Nephron (organoid): ENCODE measurements around the gene HSPA2.
"Not testable (repeated sequence)": the region's sequence is repeated elsewhere in the genome, so short reads cannot be mapped to it uniquely, and the experiment has no call there.

Experiments used
- H3K27ac Mint-ChIP-seq, 3 experiments: 2 replicates each; pipeline ENCODE4 v1.8.0; 2020; ENCODE audit warnings: mixed read lengths in 3 of 3, mild to moderate bottlenecking in 2 of 3, moderate library complexity in 1 of 3
- H3K27me3 Mint-ChIP-seq: 2 replicates; pipeline ENCODE4 v1.8.0; 2021; ENCODE audit warnings: low read depth, mild to moderate bottlenecking, moderate library complexity, mixed read lengths
- H3K36me3 Mint-ChIP-seq: 2 replicates; pipeline ENCODE4 v1.8.0; 2020; ENCODE audit warnings: low read depth, mixed read lengths
- H3K4me1 Mint-ChIP-seq: 2 replicates; pipeline ENCODE4 v1.8.0; 2020; ENCODE audit warnings: mixed read lengths
- H3K4me3 Mint-ChIP-seq, 3 experiments: 2 replicates each; pipeline ENCODE4 v1.8.0; 2020; ENCODE audit warnings: mild to moderate bottlenecking in 3 of 3, mixed read lengths in 3 of 3, moderate library complexity in 2 of 3
- H3K9me3 Mint-ChIP-seq: 2 replicates; pipeline ENCODE4 v1.8.0; 2020; ENCODE audit warnings: mixed read lengths
- TF ChIP-seq, protein P1 (sequence below), 3 experiments: fragments of 200-600 bp; sonication (generic); IDR thresholded peaks; one replicate each; pipeline ENCODE4 v1.5.0; 2021; ENCODE audit warnings: antibody characterized with exemption in 3 of 3; ENCODE audit not compliant: unreplicated experiment in 3 of 3

HSPA2 gene

DNA sequence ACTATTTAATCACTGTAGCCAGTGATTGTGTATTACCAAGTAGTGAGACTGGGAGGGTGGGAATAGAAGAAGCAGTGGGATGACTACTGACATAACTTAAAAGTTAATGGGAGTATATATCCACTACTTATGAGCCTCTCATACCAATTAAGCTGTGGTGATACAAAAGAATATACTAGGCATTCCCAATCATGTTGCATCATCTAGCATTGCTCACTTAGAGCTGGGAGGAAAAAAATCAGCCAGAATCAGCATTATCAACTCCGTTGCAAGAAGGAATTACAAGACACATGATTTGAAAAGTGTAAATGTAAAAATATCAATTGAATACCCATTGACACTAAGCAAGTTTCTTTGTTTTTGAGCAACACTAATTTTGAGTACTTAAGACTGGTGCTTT, 8.5 kb downstream of the HSPA2 start:
- no peaks in the 10 kb centered on the region for H3K4me1 Mint-ChIP-seq
- TF ChIP-seq, protein P1, sequence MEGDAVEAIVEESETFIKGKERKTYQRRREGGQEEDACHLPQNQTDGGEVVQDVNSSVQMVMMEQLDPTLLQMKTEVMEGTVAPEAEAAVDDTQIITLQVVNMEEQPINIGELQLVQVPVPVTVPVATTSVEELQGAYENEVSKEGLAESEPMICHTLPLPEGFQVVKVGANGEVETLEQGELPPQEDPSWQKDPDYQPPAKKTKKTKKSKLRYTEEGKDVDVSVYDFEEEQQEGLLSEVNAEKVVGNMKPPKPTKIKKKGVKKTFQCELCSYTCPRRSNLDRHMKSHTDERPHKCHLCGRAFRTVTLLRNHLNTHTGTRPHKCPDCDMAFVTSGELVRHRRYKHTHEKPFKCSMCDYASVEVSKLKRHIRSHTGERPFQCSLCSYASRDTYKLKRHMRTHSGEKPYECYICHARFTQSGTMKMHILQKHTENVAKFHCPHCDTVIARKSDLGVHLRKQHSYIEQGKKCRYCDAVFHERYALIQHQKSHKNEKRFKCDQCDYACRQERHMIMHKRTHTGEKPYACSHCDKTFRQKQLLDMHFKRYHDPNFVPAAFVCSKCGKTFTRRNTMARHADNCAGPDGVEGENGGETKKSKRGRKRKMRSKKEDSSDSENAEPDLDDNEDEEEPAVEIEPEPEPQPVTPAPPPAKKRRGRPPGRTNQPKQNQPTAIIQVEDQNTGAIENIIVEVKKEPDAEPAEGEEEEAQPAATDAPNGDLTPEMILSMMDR (IDR thresholded peaks at IDR 0.05; ENCODE audit: unreplicated experiment in 3 of 3) = no peak
- H3K27ac Mint-ChIP-seq = no peak overlapping the region
- no peaks in the 10 kb centered on the region for H3K9me3 Mint-ChIP-seq
- H3K36me3 Mint-ChIP-seq = no peaks in the 10 kb centered on the region
- peaks cover 32% of the 10 kb centered on the region for H3K27me3 Mint-ChIP-seq
- peak overlapping the region in 2 of 3 experiments; percentile 41 to 60 for H3K4me3 Mint-ChIP-seq

DNA sequence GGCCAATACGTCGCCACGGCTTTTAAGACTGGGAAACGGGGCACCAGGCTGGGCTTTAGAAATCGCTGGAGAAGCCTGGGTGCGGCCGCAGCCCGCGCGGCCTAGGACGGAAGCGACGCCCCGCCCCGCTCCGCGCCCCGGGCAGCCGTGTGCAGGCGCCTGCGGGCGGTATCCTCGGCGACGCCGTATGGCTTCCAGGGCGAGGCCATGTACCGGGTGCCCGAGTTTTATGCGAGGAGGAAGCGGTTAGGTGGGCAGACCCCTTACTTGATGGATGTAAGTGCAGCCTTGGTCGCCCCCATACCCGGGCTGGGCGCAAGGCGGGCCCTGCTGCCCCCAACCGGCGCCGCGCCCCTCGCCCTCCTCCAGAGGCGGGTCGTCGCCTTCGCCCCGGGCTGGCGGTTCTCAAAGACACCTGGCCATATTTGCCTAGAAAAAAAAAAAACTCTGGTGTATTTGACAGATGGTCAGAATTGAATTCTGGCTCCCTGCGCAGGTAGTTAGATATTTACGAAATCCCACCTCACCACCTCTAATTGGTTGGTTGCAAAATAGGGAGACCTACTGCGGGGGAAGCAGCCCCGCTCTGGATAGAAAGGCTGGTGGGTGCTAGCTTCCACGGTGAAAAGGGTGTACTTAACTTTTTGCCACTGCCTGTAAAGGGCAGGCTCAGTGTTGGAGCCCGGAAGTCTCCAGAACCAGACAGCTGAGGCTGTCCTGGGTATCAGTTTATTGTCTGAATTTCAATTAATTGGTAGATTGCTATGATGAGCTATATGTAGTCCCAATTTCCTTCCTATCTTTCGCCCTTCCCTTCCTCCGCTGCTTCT, 9.5 kb downstream of the HSPA2 start, which contains the start of gene PPP1R36:
PPP1R36 (plus strand) TSS at position 171 of the 830 bp plus-strand sequence; CDS start at position 208, 37 bp downstream.
- peak within 1 kb of the TSS; percentile 70 to 73 (median 72) for H3K4me3 Mint-ChIP-seq
- H3K4me1 Mint-ChIP-seq = no peaks in the 10 kb centered on the region
- TF ChIP-seq, protein P1 (IDR thresholded peaks at IDR 0.05; ENCODE audit: unreplicated experiment in 3 of 3) = no peak
- no peaks in the 10 kb centered on the region for H3K9me3 Mint-ChIP-seq
- no peaks in the 10 kb centered on the region for H3K36me3 Mint-ChIP-seq
- no peak within 1 kb of the TSS for H3K27ac Mint-ChIP-seq
- peaks cover 32% of the 10 kb centered on the region for H3K27me3 Mint-ChIP-seq

DNA sequence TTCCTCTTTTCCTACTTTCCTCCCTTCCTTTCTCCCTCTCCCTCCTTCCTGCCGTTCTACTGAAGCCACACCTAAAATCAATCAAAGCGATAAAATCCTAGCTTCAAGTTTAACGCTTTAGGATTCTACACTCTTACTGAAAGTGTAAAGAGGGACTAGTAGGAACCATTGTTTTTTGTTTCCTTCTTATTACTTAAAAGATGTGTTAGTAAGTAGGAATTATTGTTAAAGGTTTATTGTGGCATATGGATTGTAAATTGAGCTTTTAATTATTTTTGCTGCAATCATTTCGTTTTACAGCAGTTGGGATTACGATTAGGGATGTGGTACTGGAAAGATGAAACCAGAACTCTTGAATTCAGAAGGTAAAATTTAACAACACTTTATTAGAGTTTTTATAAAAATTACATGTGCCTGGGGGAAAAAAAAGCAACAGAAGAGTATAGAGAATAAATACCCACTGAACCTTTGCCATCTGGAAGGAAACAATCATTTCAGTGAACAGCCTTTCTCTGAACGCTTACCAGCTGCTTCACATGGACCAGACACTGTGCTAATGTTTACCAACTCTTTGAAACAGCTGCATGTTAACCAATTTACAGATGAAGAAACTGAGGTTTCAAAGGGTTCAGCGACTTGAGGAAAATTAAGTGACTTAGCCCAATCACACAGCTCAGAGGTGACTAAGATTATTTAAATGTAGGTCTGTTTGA, 10.2 kb downstream of the HSPA2 start:
- TF ChIP-seq, protein P1 (IDR thresholded peaks at IDR 0.05; ENCODE audit: unreplicated experiment in 3 of 3) = no peak
- H3K4me1 Mint-ChIP-seq = no peaks in the 10 kb centered on the region
- no peaks in the 10 kb centered on the region for H3K36me3 Mint-ChIP-seq
- H3K27me3 Mint-ChIP-seq = peaks cover 32% of the 10 kb centered on the region
- H3K9me3 Mint-ChIP-seq = no peaks in the 10 kb centered on the region
- no peak overlapping the region for H3K27ac Mint-ChIP-seq
- peak overlapping the region; percentile 70 to 73 (median 72) for H3K4me3 Mint-ChIP-seq

DNA sequence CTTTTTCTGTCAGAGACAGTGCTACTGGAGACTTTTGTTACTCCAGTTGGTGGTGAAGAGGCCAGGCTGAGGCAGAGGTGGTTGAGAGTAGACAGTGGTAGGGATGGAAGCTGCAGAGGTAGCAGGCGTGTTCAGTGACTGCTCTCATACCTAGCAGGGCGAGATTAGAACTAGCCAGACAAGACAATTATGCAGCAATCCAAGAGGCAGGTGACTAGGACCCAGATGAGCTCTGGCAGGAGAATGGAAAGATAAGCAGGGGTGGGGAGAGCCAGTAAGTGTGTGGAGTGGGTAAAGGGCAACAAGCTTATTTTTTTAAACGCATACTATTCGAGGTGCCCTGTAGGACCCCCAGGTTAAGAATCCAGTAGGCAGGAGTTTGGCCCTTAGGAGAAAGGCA, 14.0 kb downstream of the HSPA2 start:
- TF ChIP-seq, protein P1 (IDR thresholded peaks at IDR 0.05; ENCODE audit: unreplicated experiment in 3 of 3) = no peak
- no peak overlapping the region for H3K27ac Mint-ChIP-seq
- no peaks in the 10 kb centered on the region for H3K9me3 Mint-ChIP-seq
- no peak overlapping the region for H3K4me3 Mint-ChIP-seq
- H3K4me1 Mint-ChIP-seq = no peaks in the 10 kb centered on the region
- H3K36me3 Mint-ChIP-seq = no peaks in the 10 kb centered on the region
- H3K27me3 Mint-ChIP-seq = peaks cover 16% of the 10 kb centered on the region

DNA sequence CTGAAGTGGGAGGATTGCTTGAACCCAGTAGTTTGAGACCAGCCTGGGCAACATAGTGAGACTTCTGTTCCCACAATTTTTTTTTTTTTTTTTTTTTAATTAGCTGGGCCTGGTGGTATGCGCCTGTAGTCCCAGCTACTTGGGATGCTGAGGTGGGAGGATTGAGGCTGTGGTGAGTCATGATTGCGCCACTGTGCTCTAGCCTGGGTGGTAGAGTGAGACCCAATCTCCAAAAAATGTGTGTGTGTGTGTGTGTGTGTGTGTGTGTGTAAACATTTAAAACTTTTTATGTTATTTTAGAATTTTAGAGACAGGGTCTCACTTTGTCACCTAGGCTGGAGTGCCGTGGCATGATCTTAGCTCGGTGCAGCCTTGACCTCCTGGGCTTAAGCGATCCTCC, 16.0 kb downstream of the HSPA2 start:
- Mint-ChIP-seq H3K27ac (no peak overlapping the region), H3K27me3 (peaks cover 4% of the 10 kb centered on the region), H3K9me3 (no peaks in the 10 kb centered on the region), H3K36me3 (no peaks in the 10 kb centered on the region), H3K4me1 (no peaks in the 10 kb centered on the region), H3K4me3 (no peak overlapping the region)
- TF ChIP-seq, protein P1 (IDR thresholded peaks at IDR 0.05; ENCODE audit: unreplicated experiment in 3 of 3) = no peak

DNA sequence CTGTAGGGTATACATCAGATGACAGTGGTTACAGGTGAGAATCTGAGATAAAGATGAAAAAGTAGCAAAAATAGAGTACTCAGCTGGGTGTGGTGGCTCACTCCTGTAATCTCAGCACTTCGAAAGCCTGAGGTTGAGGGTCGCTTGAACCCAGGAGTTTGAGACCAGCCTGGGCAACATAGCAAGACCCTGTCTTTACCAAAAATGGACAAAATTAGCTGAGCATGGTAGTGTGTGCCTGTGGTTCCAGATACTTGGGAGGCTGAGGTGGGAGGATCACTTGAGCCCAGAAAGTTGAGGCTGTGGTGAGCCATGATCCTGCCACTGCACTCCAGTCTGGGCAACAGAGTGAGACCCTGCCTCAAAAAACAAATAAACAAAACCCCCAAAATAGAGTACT, 17.7 kb downstream of the HSPA2 start:
- H3K4me3 Mint-ChIP-seq = not testable (repeated sequence)

More for the DNA sequence above, 17.7 kb downstream of the HSPA2 start:
- not testable (repeated sequence) for H3K27me3 Mint-ChIP-seq, H3K27ac Mint-ChIP-seq, H3K9me3 Mint-ChIP-seq, H3K4me1 Mint-ChIP-seq, H3K36me3 Mint-ChIP-seq
